Measurements from ENCODE around the gene ADRA2B.

GRCh38 chr2:96083064-96083939, 33.1 kb downstream of the ADRA2B start:
- no peak for TF ChIP-seq ATF3 (IDR thresholded peaks at IDR 0.05)
- no peak for TF ChIP-seq MAX (IDR thresholded peaks at IDR 0.05)
- TF ChIP-seq CTCF (IDR thresholded peaks at IDR 0.05 in 2 of 3, conservative IDR thresholded peaks at IDR 0.05 in 1 of 3; ENCODE audit: borderline replicate concordance in 1 of 3, insufficient read depth in 1 of 3, low read depth in 2 of 3, low read length in 2 of 3): no peak
- no peak for TF ChIP-seq POLR2A (IDR thresholded peaks at IDR 0.05; ENCODE audit: borderline replicate concordance, extremely low read depth, insufficient read depth, insufficient read length)
- no peak for TF ChIP-seq EGR1 (IDR thresholded peaks at IDR 0.05; ENCODE audit: low read depth)
- TF ChIP-seq JUND (IDR thresholded peaks at IDR 0.05): no peak
- no peak for TF ChIP-seq ELF1 (IDR thresholded peaks at IDR 0.05; ENCODE audit: borderline replicate concordance, low read depth)
- TF ChIP-seq CEBPB (IDR thresholded peaks at IDR 0.05; ENCODE audit: low read depth): no peak
- no peak for TF ChIP-seq POLR2AphosphoS5 (IDR thresholded peaks at IDR 0.05; ENCODE audit: low read depth, low read length)
- no peak for TF ChIP-seq ZNF274 (IDR thresholded peaks at IDR 0.05; ENCODE audit: low read depth, low read length)
- no peak for TF ChIP-seq SP1 (IDR thresholded peaks at IDR 0.05; ENCODE audit: low read depth)
- TF ChIP-seq REST (IDR thresholded peaks at IDR 0.05; ENCODE audit: low read depth): no peak
- no peak for TF ChIP-seq ZFX (IDR thresholded peaks at IDR 0.05)
- TF ChIP-seq EZH2 (IDR thresholded peaks at IDR 0.05): no peak

Measured in HCT116 (cell line).